Mammary epithelial cell (primary cell): Measurements from ENCODE around the gene BRINP1.

Experiments used
- EZH2 ChIP-seq: IDR thresholded peaks from 2 replicates; pipeline ENCODE4 v1.6.1; 2012; ENCODE audit warnings: low read length, inconsistent platforms, borderline replicate concordance
- TF ChIP-seq, protein P1 (sequence below), 2 donors: IDR thresholded peaks in 1 of 2; conservative IDR thresholded peaks in 1 of 2; 2 replicates each; pipeline ENCODE4 v1.5.1; 2011 to 2012; ENCODE audit warnings: inconsistent platforms in 2 of 2, low read length in 2 of 2, mild to moderate bottlenecking in 2 of 2, control low read depth in 1 of 2, low read depth in 1 of 2; ENCODE audit not compliant: insufficient read depth in 1 of 2; ENCODE audit errors: extremely low read depth in 1 of 2

DNA sequence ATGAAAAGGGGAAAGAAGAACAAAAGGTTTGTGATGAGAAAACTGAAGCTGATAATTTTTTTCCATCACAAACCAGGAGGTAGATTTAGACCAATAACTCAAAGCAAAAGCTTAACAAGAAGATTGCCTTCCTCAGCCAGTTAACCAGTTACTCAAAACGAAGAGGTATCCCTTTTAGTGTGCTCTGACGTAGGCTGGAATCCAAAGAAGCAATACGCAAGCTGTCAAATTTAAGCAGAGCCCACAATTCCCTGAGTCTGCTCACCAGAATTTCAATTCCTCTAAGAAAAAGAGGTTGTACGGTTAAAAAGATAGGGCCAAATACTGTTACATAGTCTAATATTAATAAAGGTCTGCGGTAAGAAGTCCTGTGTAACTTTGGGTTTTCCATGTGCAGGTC lies 61.8 kb downstream of the BRINP1 start:
- TF ChIP-seq, protein P1, sequence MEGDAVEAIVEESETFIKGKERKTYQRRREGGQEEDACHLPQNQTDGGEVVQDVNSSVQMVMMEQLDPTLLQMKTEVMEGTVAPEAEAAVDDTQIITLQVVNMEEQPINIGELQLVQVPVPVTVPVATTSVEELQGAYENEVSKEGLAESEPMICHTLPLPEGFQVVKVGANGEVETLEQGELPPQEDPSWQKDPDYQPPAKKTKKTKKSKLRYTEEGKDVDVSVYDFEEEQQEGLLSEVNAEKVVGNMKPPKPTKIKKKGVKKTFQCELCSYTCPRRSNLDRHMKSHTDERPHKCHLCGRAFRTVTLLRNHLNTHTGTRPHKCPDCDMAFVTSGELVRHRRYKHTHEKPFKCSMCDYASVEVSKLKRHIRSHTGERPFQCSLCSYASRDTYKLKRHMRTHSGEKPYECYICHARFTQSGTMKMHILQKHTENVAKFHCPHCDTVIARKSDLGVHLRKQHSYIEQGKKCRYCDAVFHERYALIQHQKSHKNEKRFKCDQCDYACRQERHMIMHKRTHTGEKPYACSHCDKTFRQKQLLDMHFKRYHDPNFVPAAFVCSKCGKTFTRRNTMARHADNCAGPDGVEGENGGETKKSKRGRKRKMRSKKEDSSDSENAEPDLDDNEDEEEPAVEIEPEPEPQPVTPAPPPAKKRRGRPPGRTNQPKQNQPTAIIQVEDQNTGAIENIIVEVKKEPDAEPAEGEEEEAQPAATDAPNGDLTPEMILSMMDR (conservative IDR thresholded peaks at IDR 0.05 in 1 of 2, IDR thresholded peaks at IDR 0.05 in 1 of 2; ENCODE audit: extremely low read depth in 1 of 2, insufficient read depth in 1 of 2, low read depth in 1 of 2, low read length in 2 of 2) = no peak
- no peak for TF ChIP-seq EZH2
